ENCODE data around the gene NTF3.

Gene NTF3

DNA sequence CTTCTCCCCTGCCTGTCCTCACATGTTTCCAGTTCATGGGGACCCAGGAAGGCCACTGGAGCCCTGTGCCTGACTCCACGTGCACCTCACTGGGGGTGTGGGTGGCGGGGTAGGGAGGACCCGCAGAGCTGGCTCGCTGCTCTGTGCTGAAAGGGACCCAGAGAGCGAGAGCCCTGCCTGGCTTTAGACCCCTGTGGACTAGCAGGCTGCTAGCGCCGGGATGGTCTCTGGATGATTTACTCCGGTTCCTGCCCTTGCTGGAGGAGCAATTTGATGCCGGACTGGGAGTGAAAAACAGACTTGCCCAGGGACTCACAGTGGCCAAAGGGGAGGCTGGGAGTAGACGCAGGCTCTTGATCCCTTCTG, 49.0 kb downstream of the NTF3 start:
- TF ChIP-seq, protein P1, sequence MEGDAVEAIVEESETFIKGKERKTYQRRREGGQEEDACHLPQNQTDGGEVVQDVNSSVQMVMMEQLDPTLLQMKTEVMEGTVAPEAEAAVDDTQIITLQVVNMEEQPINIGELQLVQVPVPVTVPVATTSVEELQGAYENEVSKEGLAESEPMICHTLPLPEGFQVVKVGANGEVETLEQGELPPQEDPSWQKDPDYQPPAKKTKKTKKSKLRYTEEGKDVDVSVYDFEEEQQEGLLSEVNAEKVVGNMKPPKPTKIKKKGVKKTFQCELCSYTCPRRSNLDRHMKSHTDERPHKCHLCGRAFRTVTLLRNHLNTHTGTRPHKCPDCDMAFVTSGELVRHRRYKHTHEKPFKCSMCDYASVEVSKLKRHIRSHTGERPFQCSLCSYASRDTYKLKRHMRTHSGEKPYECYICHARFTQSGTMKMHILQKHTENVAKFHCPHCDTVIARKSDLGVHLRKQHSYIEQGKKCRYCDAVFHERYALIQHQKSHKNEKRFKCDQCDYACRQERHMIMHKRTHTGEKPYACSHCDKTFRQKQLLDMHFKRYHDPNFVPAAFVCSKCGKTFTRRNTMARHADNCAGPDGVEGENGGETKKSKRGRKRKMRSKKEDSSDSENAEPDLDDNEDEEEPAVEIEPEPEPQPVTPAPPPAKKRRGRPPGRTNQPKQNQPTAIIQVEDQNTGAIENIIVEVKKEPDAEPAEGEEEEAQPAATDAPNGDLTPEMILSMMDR (IDR thresholded peaks at IDR 0.05): no peak
- TF ChIP-seq ZFX (IDR thresholded peaks at IDR 0.05; ENCODE audit: borderline replicate concordance): no peak
- no peak overlapping the region for H3K27ac ChIP-seq

- TF ChIP-seq, protein P1 (IDR thresholded peaks at IDR 0.05): no peak
- TF ChIP-seq ZFX (IDR thresholded peaks at IDR 0.05; ENCODE audit: borderline replicate concordance): no peak
Observed at GRCh38 chr12:5481645-5482044, 49.7 kb downstream of the NTF3 start.

GRCh38 chr12:5484426-5484825, 52.5 kb downstream of the NTF3 start:
- no peak for TF ChIP-seq ZFX (IDR thresholded peaks at IDR 0.05; ENCODE audit: borderline replicate concordance)
- TF ChIP-seq, protein P1 (IDR thresholded peaks at IDR 0.05): no peak

More at GRCh38 chr12:5481645-5482044, 49.7 kb downstream of the NTF3 start:
- no peak overlapping the region for H3K27ac ChIP-seq

GRCh38 chr12:5485454-5485853, 53.5 kb downstream of the NTF3 start:
- no peak for TF ChIP-seq ZFX (IDR thresholded peaks at IDR 0.05; ENCODE audit: borderline replicate concordance)
- TF ChIP-seq, protein P1 (IDR thresholded peaks at IDR 0.05): no peak
- no peak overlapping the region for H3K27ac ChIP-seq

More at GRCh38 chr12:5484426-5484825, 52.5 kb downstream of the NTF3 start:
- no peak overlapping the region for H3K27ac ChIP-seq

- TF ChIP-seq ZFX (IDR thresholded peaks at IDR 0.05; ENCODE audit: borderline replicate concordance): no peak
- TF ChIP-seq, protein P1 (IDR thresholded peaks at IDR 0.05): no peak
- H3K27ac ChIP-seq: no peak overlapping the region
Observed at GRCh38 chr12:5487076-5487475, 55.2 kb downstream of the NTF3 start.

GRCh38 chr12:5487948-5488625, 56.2 kb downstream of the NTF3 start:
- TF ChIP-seq, protein P1 (IDR thresholded peaks at IDR 0.05): no peak
- TF ChIP-seq ZFX (IDR thresholded peaks at IDR 0.05; ENCODE audit: borderline replicate concordance): no peak
- H3K27ac ChIP-seq: no peak overlapping the region

DNA sequence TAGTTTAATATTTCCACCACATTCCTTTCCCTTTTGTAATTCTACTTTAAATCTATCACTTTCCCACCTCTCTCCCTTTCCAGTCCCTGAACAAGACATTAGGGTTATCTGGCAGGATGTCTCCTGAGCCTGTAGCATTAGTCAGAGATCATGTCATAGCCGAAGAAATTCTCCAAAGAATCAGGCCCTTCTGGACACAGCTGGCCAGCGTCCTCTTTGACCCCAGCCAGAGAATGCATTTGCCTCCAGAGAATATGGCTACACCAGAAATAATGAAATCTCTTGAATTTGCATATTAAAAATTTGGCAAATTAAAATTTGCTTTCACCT, 56.7 kb downstream of the NTF3 start:
- H3K27ac ChIP-seq: no peak overlapping the region
- TF ChIP-seq ZFX (IDR thresholded peaks at IDR 0.05; ENCODE audit: borderline replicate concordance): no peak
- TF ChIP-seq, protein P1 (IDR thresholded peaks at IDR 0.05): no peak

Measured in 22Rv1 (cell line).